ENCODE measurements around the gene CASK.

DNA sequence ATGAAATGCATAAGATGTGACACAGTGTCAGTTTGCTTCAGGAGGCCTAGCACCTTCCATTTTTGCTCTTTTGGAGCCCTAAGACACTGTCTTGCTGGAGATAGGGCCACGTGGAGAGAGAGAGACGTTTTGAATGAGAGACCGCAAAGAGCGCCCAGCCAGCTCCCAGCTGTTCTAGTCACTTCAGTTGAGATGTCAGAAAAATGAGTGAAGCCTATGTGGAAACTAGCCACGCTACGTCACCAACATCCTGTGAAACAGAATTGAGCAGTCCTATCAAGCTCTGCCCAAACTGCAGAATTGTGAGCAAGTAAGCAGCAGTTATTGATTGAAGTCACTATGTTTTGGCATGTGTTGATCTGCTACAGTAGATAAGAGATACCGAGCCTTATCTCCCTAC, 186.3 kb downstream of the CASK start:
- TF ChIP-seq POLR2A (IDR thresholded peaks at IDR 0.05) (no peak), POLR2AphosphoS5 (IDR thresholded peaks at IDR 0.05) (no peak)
- TF ChIP-seq, protein P1, sequence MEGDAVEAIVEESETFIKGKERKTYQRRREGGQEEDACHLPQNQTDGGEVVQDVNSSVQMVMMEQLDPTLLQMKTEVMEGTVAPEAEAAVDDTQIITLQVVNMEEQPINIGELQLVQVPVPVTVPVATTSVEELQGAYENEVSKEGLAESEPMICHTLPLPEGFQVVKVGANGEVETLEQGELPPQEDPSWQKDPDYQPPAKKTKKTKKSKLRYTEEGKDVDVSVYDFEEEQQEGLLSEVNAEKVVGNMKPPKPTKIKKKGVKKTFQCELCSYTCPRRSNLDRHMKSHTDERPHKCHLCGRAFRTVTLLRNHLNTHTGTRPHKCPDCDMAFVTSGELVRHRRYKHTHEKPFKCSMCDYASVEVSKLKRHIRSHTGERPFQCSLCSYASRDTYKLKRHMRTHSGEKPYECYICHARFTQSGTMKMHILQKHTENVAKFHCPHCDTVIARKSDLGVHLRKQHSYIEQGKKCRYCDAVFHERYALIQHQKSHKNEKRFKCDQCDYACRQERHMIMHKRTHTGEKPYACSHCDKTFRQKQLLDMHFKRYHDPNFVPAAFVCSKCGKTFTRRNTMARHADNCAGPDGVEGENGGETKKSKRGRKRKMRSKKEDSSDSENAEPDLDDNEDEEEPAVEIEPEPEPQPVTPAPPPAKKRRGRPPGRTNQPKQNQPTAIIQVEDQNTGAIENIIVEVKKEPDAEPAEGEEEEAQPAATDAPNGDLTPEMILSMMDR (IDR thresholded peaks at IDR 0.05), result no peak

Measured in stomach (tissue), 4 donors.